Stimulated activated CD8-positive, alpha-beta memory T cell treated with anti-CD3 and anti-CD28 coated beads, Interleukin-2, amount 100 ng/mL, for 1 hour (primary cell): Measurements from ENCODE around the gene EPHX1.
"Not testable (repeated sequence)": the region's sequence is repeated elsewhere in the genome, so short reads cannot be mapped to it uniquely, and the experiment has no call there.

Experiments
- DNase-seq, 2 donors: peaks; one replicate each; pipeline ENCODE4 v3.0.0-alpha.2; 2020; ENCODE audit warnings: low read depth in 2 of 2

The EPHX1 gene

DNA sequence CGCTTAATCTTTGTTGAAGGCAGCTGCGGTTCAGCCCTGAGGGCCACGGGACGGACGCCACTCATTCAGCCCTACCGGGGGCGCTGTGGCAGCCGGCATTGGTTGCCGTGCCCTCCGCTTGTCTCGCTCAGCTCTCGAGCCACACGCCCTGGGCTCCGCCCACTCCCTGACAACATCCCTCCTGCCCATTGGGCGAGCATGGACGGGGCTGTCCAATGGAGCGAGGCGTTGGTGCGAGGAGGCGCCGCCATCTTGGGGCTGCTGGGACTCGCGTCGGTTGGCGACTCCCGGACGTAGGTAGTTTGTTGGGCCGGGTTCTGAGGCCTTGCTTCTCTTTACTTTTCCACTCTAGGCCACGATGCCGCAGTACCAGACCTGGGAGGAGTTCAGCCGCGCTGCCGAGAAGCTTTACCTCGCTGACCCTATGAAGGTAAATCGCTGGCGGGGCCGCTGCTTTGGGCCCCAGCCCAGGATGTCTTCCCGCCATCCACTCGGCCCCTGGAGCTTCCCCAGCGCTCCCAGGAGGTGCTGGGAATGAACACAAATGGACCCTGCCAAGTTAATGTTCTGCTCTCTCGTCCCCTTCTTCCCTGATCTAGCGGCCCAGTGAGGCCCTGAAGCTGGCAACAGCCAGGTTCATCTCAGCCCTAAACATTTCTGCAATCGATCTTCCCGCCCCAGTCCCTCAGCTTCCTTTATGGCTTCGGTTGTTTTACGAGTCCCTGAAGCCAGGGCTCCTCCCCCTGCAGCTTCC, 32.2 kb upstream of the EPHX1 start, which contains the start of gene SRP9:
TSS of gene SRP9 (plus strand) at position 244 of the 754 bp plus-strand sequence. CDS start at position 359, 115 bp downstream.
- peak; percentile 97 to 98 for DNase-seq

DNA sequence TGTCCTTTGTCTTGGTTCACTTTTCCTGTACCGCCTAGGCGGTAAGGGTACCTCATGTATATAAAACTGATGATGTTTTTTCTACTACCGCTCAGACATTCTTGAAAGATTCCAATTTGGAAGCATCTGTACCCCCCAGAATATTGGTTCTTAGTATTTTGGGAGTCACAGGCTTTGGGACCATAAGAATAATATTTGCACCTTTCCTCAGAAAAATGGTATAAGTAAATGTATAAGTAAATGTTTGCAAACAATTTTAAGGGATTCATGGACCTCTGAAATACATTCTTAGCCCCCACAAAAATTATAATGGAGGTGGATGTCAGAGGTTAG, 31.6 kb upstream of the EPHX1 start:
- no peak for DNase-seq

DNA sequence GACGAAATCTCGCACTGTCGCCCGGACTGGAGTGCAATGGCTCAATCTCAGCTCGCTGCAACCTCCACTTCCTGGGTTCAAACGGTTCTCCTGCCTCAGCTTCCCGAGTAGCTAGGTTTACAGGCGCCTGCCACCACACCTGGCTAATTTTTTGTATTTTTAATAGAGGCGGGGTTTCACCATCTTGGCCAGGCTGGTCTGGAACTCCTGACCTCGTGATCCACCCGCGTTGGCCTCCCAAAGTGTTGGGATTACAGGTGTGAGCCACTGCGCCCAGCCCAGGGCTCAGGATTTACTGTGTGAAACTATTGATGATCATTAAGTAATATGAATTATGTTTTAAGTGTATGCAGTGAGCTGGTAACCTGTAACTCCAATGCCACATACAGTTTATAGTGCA, 30.8 kb upstream of the EPHX1 start:
- DNase-seq: not testable (repeated sequence)

DNA sequence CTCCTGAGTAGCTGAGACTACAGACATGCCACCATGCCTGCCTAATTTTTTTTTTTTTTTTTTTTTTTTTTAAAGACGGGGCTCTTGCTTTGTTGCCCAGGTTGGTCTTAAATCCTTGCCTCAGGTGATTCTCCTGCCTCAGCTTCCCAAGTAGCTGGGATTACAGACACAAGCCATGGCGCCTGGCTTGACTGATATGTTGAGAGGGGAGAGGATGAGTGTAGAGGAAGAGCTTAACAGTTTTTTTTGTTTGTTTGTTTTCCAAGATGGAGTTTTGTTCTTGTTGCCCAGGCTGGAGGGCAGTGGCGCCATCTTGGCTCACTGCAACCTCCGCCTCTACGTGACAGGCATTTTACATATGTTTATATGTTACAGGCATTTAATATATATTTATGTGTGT, 29.8 kb upstream of the EPHX1 start:
- DNase-seq: no peak

DNA sequence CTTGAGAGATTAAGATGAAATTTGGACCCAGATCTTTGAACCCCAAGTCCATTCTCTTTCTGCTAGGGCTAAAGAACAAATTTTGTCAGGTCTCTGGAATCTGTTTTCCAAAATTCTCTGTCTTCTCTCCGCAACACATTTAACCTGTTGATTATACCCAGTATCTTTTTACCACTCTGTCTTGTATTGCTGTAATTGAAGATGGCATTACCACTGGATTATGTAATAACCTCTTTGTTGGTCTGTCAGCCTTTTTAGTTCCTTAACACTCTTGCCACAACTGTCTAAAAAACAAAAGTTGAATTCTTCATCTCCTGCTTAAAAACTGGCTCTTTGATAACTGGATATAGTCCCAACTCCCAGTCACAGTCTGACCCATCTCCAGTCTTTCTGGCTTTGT, 29.3 kb upstream of the EPHX1 start:
- DNase-seq: no peak

DNA sequence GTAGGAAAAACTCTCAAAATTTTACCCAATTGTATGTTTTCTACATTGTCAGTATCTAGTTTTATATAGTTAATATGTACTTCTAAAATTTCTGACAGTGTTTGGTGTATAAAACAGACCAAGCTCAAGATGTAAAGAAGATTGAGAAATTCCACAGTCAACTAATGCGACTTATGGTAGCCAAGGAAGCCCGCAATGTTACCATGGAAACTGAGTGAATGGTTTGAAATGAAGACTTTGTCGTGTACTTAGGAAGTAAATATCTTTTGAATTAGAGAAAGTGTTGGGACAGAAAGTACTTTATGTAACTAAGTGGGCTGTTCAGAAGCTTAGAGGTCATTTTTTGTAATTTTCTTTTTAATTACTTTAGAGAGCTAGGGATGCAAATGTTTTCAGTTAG, 20.8 kb upstream of the EPHX1 start:
- not testable (repeated sequence) for DNase-seq

DNA sequence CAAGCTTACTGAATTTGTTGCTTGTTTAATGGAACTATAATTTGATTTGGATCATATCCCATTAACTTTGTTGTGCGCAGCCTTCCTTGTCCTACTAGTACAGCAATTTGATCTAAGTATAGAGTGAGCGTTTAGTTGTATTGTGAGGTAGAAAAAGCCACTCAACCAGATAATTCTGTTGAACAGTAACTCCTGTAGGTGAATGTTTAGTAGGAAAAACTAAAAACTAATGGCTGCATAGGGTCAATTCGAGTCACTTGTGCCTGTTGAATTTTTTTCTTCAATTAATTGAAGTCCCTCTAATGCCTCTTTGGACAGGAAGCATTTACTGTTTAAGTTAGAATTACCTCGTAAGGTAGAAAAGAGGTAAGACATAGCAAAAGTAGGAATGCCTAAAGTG, 15.0 kb upstream of the EPHX1 start:
- no peak for DNase-seq

DNA sequence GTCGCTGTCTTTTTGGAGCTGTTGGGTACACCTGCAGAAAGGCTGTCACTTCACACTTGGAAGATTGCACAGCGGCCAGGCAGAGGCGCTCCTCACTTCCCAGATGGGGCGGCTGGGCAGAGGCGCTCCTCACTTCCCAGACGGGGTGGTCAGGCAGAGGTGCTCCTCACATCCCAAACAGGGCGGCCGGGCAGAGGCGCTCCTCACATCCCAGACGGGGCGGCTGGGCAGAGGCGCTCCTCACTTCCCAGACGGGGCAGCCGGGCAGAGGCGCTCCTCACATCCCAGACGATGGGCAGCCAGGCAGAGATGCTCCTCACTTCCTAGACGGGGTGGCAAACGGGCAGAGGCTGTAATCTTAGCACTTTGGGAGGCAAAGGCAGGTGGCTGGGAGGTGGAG, 13.8 kb upstream of the EPHX1 start:
- not testable (repeated sequence) for DNase-seq

DNA sequence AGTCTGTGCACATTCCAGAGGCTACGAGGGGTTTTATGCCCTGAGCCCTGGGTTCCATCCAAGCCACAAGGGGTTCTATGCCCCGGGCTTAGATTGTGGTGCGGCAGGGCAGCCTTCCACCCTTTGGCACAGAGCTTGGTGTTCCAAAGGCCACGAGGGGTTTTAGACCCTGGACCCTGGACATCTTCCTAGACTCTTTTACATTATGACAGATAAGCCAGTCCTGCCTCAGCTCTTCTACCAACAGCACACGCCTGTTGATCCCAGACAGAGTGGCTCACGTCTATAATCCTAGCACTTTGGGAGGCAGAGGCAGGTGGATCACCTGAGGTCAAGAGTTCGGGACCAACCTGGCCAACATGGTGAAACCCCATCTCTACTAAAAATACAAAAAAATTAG, 8.8 kb upstream of the EPHX1 start:
- DNase-seq: not testable (repeated sequence)

DNA sequence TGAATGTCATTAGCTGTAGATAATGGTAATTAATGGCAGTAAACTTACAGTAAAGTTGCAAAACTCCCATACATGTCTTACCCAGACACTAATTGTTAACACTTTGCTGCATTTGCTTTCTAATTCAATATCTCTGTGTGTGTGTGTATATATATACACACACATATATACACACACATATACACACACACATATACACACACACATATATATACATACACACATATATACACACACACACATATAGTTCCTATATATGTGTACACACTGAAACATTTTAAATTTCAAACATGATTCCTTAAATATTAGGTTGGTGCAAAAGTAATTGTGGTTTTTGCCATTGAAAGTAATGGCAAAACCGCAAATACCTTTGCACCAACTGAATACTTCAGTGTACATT, 3.7 kb upstream of the EPHX1 start:
- no peak for DNase-seq

DNA sequence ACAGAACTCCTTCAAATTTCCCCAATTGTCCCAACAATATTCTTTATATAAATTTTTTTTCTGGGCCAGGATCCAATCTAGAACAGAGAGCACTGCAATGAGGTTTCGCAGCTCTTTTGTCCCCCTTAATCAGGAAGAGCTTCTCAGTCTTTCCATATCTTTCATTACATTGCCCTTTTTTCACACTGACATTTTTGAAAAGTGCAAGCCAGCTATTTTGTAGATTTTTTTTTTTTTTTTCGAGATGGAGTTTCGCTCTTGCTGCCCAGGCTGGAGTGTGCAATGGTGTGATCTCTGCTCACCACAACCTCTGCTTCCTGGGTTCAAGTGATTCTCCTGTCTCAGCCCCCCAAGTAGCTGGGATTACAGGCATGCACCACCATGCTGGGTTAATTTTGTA, 3.2 kb upstream of the EPHX1 start:
- DNase-seq: not testable (repeated sequence)

DNA sequence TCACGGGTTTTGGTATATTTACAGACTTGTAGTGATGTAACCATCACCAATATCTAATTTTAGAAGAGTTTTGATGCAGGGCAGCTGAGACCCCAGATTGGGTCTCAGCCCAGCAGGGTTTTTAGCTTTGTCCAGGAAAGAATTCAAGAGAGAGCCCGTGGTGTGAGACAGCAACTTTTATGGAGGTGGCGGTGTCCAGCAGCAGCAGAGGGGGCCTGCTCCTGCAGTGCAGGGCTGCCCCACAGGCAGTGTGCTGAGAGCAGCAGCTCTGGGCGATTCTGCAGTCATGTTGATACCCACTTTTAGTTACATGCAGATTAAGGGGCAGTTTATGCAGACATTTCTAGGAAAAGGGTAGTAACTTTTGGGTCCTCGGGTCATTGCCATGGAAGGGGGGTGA, 1.8 kb upstream of the EPHX1 start:
- no peak for DNase-seq

DNA sequence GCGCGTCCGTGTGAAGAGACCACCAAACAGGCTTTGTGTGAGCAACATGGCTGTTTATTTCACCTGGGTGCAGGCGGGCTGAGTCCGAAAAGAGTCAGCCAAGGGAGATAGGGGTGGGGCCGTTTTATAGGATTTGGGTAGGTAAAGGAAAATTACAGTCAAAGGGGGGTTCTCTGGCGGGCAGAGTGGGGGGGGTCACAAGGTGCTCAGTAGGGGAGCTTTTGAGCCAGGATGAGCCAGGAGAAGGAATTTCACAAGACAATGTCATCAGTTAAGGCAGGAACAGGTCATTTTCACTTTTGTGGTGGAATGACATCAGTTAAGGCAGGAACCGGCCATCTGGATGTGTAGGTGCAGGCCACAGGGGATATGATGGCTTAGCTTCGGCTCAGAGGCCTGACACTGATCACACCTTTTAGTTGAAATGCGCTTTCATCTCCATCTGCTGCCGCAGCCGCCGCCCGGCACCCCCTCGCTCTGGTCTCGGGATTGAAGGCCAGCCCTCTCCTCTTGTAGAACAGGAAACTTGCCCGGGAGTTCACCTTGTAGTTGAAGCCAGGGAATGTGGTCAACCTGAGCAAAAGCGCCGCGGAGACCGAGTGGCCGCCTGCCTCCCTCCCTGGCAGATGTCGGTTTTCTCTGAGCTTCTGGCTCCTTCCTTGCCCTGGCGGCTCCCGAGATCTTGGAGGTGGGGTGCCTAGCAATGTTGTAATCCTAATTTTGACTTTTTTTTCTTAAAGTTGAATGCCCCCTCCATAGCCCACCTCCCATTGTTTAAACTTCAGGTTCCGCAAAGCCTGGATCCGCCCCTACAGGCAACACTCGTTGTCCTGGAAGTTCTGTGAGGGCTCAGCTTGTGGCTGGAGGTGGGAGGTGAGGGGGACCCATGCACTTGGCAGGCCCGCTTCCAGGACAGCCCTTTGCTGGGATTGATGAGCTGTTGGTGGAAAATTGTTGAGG, 935 bp downstream of the EPHX1 start:
- not testable (repeated sequence) for DNase-seq

DNA sequence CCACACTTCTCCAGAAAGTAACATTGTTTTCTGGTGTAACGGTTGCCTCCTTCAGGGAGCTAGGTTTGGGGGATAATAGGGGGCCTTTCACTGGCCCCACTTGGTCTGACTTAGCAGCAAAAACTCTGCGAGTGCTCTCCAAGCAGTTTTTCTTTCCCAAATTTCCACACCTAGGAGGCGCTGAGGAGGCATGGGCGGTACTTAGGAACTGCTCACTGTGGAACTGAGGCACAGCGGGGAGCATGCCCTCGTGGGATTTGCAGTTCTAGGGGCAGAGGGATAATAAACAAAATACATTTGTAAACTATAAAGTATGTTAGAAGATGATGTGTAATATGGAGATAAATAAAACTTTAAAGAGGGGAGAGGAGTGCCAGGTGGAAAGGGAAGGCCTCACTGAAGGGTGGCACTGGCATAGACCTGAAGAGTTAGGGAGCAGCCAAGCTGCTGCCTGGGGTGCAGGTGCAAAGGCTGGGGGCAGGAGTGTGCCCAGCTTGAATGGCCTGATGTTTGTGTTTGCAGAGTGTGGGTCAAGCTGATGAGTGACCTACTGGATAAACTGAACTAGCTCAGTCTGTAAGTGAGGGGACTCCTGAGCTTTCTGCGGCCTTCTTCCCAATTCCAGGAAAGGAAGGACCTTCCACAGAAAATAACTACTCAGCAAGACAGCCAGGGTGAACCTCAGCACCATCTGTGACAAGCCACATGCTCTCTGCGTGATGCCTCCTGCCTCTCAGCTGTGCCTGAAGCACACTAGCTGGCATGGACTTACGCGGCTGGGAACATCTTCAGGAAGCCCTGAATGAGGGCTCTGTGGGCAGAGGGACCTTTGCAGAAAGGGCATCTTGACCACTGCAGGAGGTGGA, 1.9 kb downstream of the EPHX1 start:
- DNase-seq: no peak

DNA sequence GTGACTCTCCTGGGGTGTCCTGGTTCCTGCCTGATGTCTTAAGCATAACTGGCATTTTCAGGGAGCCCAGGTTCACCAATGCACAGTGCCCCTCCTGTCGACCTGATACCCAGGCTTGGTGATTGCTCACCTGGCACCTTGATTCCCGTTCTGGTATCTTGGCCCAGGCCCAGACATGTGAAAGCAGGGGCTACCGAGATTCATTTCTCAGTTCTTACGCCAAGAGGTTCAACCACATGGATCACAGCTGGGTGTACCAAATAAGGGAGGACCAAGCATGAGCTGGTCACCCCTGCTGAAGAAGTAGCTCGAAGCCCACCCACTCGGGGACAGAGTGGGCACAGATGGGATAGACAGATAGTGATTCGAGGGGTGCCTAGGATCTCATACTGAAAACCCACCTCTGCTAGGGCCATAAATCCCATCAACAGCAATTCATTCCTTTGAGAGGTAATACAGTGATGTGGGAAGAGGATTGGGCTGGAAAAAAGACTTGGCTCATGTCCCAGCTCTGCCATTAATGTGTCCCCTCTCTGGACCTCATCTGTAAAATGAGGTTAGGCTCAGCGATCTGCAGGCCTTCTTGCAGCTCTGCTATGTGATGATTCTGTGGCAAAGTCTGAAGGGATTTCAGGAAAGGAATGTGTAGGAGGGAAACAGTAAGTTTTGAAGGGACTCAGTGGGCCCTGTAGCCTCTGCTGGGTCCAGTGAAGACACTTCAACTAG, 2.7 kb downstream of the EPHX1 start:
- DNase-seq: no peak

DNA sequence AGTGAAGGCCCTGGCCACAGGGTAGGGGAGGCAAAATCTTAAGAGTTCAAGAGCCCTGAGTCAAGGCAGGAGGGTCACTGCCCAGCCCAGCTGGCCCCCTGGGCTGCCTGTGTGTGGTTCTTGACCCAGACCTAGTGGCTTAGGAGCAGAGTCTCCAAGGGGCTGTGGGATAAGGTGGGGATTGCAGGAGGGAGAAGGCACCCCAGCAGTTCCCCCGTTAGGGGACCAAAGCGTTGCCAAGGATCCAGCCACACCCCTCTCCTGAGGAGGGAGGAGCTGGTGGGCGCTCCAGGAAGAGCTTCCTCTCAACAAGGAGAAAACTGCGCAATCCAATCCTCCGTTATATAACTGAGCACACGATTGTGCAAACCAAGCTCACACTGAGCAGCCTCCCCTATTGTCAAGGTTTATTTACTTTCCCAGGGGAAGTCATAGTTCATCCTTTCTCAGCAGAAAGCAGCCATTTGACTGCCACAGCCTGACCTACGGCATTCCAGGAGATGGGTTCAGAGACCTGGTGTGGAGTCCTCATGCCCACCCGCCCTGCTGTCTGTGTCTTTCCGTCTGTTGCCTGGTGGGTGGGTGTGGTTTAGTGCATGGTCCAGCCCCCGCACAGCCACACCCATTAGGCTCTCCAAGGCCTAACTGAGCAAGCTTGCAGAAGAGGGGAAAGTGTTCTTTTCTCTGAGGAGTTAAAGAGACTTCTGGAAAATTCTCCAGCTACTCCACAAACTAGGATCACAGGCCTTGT, 3.5 kb downstream of the EPHX1 start:
- DNase-seq: no peak

DNA sequence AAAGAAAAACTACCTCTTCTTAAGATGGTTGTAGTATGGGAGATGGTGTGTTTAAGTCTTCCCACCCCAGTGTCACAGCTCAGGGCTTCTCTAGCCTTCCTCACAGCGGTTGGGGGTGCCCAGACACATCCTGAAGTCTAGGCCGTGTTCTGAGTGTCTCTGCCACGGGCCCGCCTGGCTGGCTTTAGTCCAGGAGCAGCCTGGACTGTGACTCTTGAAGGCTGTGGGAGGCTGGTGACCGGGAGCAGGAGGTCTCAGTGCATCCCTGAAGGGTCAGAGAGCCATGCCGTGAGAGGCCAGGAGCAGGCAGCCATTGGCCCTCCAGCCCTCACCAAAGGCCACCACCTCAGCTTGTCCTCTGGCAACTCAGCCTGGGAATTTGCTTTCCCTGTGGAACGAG, 4.5 kb downstream of the EPHX1 start:
- DNase-seq: no peak

DNA sequence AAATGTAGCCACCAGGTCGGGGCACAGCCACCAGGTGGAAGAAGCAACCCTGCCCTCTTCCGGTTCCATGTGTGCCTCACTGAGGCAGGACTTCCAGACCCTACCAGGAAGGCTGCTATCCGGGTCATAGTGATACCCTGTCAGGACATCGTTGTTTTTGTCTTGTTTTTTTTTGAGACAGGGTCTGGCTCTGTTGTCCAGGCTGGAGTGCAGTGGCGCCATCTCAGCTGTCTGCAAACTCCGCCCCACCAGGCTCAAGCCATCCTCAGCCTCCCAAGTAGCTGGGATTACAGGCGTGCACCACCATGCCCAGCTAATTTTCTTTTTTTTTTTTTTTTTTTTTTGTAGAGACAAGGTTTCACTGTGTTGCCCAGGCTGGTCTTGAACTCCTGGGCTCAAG, 5.2 kb downstream of the EPHX1 start:
- not testable (repeated sequence) for DNase-seq

DNA sequence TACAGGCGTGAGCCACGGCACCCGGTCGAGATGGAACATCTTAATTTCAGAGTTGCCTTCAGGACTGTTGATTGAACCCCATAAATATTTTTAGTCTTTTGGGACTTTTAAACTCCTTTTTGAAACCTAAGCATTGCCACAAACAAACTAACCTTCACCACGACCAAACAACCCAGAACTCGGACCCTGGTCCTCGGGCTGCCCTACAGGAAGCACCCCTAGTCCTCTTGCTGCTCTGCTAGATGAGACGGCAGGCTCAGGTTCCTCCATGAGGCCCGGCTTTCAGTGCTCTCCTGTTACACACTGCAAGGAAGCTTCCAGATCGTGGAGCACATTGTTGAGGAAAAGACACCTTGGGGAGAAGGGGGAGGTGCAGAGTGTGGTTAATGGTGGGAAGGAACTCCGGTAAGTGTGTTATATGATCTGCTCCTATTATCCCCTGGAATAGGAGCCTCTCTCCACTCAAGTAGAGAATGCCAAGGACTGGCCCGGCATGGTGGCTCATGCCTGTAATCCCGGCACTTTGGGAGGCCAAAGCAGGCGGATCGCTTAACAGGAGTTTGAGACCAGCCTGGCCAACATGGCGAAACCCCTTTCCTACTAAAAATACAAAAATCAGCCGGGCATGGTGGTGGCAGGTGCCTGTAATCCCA, 5.7 kb downstream of the EPHX1 start:
- DNase-seq: no peak
